Umbilical cord (tissue), 2 donors: Measurements from ENCODE around the gene STEAP3. TPM values are rescaled to one million over a fixed set of nuclear protein-coding genes. Genes with fewer than 3 reads are reported as not detected.
A peak's percentile ranks its signal among the peaks of the same experiment; 100 is the strongest.

Experiments used
- DNase-seq: peaks from one replicate; pipeline ENCODE4 v3.0.0-alpha.2; 2015; ENCODE audit warnings: low spot score
- total RNA-seq: library from RNA; depleted of rRNA; stranded (reverse); fragments of >200 nt; gene quantifications from one replicate; pipeline ENCODE4 v1.2.3, GENCODE V29; 2014; ENCODE audit warnings: low replicate concordance; ENCODE audit not compliant: insufficient read depth

STEAP3 gene
- total RNA-seq, 1 donor from 2014 or later = 2.6 TPM

GRCh38 chr2:119247844-119248271, 24.2 kb downstream of the STEAP3 start:
- no peak for DNase-seq

DNA sequence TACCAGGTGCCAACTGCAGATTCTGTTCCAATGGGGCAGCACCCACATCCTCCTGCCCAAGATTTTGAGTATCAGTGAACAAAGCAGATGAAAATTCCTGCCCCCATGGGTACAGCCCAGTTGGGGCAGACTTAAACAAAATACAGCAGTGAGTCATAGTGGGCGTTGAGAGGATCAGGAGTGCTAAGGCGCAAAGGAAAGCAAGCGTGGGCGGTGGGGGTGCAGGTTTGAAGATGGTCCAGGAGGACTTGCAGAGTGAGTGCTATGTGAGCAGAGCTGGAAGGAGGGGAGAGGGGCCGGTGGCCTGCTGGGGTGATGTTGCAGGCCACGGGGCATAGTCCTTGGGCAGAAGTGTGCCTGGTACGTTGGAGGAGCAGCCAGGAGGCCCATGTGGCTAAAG, 24.7 kb downstream of the STEAP3 start:
- DNase-seq = no peak

GRCh38 chr2:119248751-119249150, 25.1 kb downstream of the STEAP3 start:
- no peak for DNase-seq

DNA sequence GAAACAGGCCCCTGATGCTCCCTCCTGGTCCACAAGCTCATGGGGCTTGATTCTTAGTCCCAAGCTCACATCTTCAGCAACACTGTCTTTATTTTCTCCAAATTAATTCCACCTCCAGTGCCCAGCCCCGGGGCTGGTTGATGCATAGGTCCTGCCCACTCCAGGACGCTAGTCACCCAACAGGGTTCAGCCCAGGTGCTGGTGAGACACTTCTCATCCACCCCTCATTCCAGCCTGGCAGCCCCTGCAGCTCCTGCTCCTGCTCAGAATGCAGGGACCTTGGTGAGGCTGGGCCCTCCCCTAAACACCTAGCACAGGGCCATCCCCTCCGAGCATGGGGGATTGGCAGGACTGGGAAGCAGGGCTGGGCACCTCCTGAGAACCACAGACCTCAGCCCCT, 25.7 kb downstream of the STEAP3 start:
- no peak for DNase-seq

GRCh38 chr2:119249855-119250717, 26.5 kb downstream of the STEAP3 start:
- no peak for DNase-seq

GRCh38 chr2:119250718-119251290, 27.2 kb downstream of the STEAP3 start:
- DNase-seq = no peak

GRCh38 chr2:119251652-119252051, 28.0 kb downstream of the STEAP3 start:
- DNase-seq = no peak

- DNase-seq = no peak
Measured at GRCh38 chr2:119252186-119253113, 28.8 kb downstream of the STEAP3 start.

DNA sequence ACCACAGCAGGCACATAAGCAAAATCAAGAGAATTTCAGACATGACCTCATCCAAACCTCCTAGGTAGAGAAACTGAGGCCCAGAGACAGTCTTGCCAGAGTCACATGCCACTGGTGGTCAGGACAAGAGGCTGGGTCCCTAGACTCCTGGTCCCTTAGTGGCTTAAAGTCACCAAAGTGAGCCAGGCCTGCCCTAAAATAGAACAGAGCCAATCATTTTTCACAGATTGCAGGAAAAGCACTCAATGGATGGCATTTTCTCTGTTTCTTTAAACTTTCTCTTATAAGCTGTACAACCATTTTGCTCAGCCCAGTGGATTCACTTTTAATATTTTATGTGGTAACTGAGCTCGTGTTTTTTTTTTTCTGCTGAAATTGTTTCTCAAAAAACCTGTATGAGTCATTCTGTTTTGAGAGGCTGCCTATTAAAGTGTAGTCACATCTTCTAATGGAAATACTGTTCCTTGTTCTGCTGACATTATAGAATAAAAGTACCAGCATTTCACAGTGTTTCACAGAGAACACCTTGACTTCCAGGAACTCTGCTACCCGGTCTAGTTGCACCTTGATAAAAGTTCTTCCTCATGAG, 29.6 kb downstream of the STEAP3 start:
- no peak for DNase-seq

DNA sequence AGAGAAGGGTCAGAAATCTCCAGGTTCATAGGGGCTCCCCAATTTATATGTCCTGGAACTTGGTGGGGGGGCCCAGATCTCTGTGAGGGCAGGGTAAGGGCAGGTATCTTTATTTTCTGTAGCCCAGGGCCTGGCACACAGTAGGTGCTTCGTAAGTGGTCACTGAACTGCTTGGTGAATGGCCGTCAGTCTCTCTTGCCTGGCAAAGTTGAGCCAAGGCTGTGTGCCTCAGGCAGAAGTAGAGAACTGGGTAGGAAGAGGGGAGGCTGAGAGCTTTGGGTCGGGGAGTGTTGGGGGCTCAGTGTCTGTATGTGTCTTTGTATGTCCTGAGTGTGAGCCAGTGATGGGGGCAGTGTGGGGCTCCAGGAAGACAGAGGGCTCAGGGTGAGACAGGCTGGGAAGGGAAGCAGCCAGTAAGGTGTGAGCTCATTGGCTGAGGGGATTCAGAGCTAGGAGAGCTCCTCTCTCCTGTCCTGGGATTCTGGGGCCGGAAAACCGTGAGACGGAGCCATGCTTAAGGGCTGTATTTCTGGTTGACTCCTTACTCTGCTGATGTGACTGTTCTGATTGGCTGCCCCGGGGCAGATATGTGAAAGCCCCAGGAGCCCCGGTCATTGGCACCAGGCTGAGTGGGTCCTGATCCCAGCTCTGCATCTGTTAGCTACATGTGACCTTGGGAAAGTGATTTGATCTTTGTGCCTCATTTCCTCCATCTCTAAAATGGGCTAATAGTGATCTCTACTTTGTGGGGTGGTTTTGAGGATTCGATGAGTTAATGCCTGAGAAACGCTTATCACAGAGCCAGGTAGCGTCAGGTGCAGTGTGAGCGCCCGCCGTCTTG, 30.3 kb downstream of the STEAP3 start:
- no peak for DNase-seq

DNA sequence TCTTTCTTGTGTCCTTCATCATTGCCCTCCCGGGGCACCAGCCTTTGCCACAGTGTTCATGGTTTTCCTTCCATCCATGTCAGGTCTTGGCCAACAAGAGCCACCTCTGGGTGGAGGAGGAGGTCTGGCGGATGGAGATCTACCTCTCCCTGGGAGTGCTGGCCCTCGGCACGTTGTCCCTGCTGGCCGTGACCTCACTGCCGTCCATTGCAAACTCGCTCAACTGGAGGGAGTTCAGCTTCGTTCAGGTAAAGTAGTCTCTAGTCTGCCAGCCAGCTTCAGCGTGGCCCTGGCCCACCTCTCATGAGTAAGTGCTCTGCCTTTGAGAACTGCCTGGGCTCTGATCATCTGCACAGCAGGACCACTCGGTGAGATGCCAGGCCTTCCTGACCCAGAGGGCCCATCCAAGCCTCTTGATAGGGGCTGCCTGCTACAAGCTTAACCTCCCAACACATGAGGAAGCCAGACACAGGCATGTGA, 31.0 kb downstream of the STEAP3 start:
- no peak for DNase-seq

DNA sequence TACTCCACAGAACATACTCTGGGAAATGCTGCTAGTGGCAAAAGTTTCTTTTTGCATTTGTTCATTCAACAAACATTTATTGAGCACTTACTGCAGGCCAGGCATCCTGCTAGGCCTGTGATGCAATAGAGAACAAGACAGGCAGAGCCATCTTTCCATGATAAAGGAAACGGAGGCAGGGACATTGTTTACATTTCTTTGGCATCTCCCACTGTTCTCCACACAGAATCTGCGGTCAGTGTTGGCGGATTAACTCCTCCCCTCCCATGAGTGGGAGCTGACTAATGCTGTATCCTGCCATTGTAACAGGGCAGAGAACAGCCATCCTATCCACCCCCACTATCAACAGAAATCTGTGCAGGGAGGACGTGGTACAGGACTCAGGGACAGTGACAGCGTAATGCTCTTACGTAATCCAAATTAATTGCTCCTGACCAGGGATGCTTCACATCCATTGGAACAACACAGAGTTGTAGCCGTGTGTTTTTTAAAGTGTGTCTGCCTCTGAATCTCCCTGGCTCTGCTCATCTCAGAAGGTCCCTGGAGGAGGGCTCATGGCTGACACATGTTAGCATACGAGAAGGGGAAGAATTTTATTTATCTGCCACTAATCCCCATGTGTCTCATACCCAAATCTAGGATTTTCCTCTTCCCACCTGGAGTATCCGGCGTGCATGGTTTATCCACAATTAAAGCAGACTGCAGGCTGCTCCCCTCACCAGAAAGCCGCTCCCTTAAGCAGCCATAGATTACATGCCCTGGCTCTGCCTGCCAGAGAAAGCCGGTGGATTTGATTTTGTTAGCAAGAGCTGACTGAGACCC, 32.3 kb downstream of the STEAP3 start:
- DNase-seq = peak; percentile 35

- no peak for DNase-seq
Measured at GRCh38 chr2:119256582-119256921, 32.9 kb downstream of the STEAP3 start.

DNA sequence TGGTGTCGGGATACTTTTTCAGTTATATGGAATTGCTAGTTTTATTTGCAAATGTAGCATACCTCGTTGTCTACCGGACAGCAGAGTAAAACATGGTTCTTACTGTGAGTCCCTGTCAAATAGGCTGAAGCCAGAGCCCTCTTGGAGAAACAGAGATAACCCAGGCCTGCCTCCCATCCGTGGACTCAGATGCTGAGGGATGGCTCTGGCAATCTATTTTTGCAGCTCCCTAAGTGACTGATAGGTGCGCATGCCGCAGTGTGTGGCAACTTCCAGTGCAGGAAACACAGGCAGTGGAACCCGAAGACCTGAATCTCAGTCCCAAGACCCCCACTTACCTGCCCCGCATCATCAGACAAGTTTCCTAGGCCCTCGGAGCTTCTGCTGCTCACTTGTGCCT, 33.6 kb downstream of the STEAP3 start:
- DNase-seq = no peak

GRCh38 chr2:119259296-119259860, 35.7 kb downstream of the STEAP3 start:
- no peak for DNase-seq

GRCh38 chr2:119260646-119261492, 37.2 kb downstream of the STEAP3 start:
- no peak for DNase-seq

DNA sequence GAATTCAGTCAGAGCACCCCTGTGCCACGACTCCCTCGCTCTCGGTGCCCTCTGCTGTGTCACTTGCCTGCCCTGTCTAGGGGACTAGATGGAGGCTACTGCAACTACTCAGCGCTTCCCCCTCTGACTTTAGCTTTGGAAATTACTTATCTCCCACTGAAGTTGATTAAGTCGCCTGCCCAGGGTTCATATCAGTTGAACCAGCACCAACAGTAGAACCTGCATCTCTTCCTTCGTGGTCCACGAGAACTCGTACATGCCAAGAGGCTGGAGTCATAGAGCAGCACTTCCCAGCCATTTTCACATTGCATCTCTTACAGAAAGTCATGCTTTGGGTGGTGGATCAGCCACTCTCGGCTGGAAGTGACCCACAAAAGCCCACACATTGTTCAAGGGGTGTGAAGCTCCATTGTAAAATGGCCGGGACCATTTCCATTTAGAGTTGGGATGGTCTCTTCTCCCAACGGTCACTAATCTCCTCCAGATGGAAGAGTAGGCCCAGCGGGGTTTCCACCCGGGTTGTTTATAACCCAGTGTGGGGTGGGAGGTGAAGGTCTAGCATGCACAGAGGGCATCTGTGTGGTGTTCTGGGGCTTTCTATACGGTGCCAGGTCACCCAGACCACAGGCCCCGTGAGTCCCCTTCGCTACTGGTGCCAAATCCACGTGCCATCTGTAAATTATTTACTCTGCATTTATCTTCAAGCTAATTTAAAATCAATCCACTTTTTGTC, 38.0 kb downstream of the STEAP3 start:
- DNase-seq = no peak

DNA sequence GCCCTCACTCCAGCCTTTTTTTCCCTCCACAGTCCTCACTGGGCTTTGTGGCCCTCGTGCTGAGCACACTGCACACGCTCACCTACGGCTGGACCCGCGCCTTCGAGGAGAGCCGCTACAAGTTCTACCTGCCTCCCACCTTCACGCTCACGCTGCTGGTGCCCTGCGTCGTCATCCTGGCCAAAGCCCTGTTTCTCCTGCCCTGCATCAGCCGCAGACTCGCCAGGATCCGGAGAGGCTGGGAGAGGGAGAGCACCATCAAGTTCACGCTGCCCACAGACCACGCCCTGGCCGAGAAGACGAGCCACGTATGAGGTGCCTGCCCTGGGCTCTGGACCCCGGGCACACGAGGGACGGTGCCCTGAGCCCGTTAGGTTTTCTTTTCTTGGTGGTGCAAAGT, 39.4 kb downstream of the STEAP3 start:
- no peak for DNase-seq
